ENCODE data around the gene PDE4C.
"Not testable (repeated sequence)": the region's sequence is repeated elsewhere in the genome, so short reads cannot be mapped to it uniquely, and the experiment has no call there.

The PDE4C gene

DNA sequence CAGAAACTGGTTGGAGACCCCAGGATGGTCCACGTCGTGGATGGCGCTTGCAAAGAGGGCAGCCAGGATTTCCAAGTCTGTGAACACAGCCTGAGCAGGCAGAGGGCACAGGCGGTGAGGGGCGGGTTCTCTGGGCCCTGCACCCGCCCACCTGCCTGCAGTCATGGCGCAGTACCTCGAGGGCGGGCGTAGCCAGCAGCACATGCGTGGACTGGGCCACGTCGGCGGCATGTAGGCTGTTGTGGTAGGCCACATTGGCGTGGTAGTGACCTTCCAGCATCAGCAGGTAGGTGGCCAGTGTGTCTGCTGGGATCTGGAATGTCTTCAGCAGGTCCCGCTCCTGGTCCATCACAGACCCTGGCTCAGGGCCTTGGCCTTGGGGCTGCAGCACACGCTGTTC, 8.1 kb downstream of the PDE4C start:
- TF ChIP-seq, protein P1, sequence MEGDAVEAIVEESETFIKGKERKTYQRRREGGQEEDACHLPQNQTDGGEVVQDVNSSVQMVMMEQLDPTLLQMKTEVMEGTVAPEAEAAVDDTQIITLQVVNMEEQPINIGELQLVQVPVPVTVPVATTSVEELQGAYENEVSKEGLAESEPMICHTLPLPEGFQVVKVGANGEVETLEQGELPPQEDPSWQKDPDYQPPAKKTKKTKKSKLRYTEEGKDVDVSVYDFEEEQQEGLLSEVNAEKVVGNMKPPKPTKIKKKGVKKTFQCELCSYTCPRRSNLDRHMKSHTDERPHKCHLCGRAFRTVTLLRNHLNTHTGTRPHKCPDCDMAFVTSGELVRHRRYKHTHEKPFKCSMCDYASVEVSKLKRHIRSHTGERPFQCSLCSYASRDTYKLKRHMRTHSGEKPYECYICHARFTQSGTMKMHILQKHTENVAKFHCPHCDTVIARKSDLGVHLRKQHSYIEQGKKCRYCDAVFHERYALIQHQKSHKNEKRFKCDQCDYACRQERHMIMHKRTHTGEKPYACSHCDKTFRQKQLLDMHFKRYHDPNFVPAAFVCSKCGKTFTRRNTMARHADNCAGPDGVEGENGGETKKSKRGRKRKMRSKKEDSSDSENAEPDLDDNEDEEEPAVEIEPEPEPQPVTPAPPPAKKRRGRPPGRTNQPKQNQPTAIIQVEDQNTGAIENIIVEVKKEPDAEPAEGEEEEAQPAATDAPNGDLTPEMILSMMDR (IDR thresholded peaks at IDR 0.05; ENCODE audit: insufficient read depth, missing control alignments), result no peak
- DNase-seq (ENCODE audit: insufficient read length, low spot score) (no peak), FAIRE-seq (no peak)

DNA sequence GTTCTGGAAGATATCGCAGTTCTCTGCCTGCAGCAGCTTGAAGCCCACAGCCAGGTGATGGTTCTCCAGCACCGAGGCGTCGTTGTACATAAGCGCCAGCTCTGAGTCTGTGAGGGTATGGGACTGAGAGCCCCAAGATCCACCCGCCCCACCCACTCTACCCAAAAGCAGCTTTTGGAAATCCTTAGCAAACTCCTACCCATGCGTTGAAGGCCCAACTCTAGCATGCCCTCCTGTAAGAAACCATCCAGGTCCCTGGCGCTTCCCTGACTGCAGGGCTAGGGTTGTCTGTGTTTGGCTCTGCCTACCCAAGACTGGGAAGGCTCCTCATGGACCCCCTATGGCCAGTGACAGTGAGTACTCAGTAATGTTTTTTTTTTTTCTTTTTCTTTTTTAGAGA, 9.4 kb downstream of the PDE4C start:
- FAIRE-seq (no peak), DNase-seq (ENCODE audit: insufficient read length, low spot score) (no peak)
- TF ChIP-seq, protein P1 (IDR thresholded peaks at IDR 0.05; ENCODE audit: insufficient read depth, missing control alignments), result no peak

DNA sequence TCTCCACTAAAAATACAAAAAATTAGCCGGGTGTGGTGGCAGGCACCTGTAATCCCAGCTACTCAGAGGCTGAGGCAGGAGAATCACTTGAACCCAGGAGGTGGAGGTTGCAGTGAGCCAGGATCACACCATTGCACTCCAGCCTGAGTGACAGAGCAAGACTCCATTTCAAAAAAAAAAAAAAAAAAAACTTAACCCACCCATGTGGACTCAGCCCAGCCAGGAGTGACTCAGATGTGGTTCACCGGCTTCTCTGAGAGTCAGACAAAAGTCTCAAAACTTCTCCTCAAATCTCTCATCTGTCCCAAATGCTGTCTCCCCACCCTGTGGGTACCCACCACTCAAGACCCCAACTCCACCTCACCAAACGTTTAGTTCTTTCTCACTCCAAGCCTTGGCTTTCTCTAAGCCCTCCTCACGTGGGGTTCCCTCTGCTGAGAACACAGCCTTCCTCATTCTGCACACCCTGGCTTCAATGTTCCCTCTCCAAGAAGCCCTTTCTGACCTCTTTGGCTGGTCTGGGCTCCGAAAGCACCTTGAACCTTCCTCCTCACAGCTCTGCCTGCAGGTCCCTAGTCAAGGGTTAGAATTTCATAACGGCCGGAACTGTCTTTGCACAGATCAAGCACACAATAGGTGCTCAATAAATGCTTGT, 11.3 kb downstream of the PDE4C start:
- DNase-seq (ENCODE audit: insufficient read length, low spot score), result no peak
- no peak for FAIRE-seq
- TF ChIP-seq, protein P1 (IDR thresholded peaks at IDR 0.05; ENCODE audit: insufficient read depth, missing control alignments), result no peak

DNA sequence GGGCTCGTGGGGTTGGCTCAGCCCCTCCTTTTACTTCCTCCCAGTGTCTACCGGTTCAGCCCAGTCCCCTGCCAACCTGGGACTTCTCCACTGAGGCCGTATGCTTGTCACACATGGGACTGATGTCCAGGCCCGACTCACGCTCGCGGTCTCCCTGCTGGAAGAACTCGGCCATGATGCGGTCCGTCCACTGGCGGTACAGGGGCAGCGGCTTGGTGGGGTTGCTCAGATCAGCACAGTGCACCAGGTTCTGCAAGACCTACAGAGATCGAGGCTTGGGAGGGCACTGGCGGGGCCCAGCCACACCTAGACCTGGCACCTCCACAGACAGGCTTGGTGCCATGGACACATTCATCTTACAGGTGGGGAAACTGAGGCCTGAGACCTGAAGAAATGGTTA, 14.6 kb downstream of the PDE4C start:
- no peak for FAIRE-seq

DNA sequence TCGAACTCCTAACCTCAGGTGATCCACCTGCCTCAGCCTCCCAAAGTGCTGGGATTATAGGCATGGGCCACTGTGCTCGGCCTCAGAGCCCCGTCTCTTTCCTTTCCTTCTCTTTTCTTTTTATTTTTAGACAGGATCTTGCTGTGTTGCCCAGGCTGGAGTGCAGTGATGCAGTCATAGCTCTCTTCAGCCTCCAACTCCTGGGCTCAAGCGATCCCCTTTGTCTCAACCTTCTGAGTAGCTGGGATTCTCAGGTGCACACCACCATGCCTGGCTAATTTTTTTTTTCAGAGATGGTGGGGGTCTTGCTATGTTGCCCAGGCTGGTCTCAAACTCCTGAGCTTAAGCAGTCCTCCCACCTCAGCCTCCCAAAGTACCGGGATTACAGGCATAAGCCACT, 16.3 kb downstream of the PDE4C start:
- FAIRE-seq, result not testable (repeated sequence)

More for the DNA sequence above, 14.6 kb downstream of the PDE4C start:
- DNase-seq (ENCODE audit: insufficient read length, low spot score), result peak; percentile 8
- TF ChIP-seq, protein P1 (IDR thresholded peaks at IDR 0.05; ENCODE audit: insufficient read depth, missing control alignments), result no peak

DNA sequence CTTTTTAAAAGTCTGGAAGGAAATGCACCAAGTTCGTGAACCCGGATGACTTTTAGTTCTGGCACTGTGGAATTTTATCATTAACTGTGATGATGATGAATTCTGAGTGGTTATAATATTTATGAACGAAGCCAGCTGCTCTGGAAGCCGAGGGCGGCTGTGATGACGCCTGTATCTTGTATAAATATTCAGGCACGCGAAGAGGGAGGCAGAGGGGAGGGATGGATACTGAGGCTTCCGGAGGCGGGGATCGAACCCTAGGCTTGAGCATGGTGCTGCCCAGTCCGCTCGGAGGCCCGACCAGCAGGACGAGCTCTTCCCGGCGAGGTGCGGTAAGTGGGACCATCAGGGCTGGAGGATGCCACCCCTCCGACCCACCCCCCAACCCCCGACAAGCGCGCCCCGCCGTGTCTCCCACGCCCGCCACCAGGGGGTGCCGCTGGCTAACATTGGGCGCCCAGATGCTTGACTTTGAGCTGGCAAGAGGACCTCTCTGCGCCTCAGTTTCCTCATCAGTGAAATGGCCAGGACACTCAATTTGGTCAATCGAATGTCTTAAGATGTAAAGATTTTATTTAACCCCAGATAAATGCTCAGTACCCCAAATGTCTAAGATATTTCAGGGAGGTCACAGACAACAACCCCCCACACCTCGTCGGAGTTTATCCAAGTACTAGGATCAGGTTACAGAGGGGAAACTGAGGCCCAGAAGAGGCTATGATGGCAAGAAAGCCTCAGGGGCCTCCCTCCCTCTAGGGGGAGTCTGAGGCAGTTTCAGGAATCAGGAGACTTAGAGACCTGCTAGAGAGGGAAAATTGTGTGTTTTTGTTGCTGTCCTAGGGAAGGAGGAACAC, 17.9 kb downstream of the PDE4C start:
- TF ChIP-seq, protein P1 (IDR thresholded peaks at IDR 0.05; ENCODE audit: insufficient read depth, missing control alignments), result peak; percentile 41
- peak; percentile 26 for DNase-seq (ENCODE audit: insufficient read length, low spot score)
- FAIRE-seq, result no peak

More for the DNA sequence above, 16.3 kb downstream of the PDE4C start:
- DNase-seq (ENCODE audit: insufficient read length, low spot score), result not testable (repeated sequence)

DNA sequence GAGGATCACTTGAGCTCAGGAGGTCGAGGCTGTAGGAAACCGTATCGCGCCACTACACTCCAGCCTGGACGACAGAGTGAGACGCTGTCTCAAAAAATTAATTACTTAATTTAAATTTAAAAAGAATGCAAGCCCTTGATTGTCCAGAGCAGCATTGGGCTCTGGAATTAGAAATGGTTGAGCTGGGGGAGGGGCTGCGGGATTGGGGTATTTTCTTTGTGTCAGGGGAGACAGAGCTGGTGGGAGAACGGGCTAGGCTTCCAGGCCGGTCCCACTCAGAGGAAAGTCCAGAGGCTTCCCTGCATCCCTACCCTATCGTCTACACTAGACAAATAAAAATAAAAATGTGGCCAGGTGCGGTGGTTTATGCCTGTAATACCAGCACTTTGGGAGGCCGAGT, 20.2 kb downstream of the PDE4C start:
- no peak for FAIRE-seq
- DNase-seq (ENCODE audit: insufficient read length, low spot score), result no peak
- TF ChIP-seq, protein P1 (IDR thresholded peaks at IDR 0.05; ENCODE audit: insufficient read depth, missing control alignments), result no peak

All from D721Med (cell line).